ENCODE results near the gene LZTR1.

GRCh38 chr22:20977019-20977418 is 5.1 kb upstream of the LZTR1 start:
- TF ChIP-seq MAX (IDR thresholded peaks at IDR 0.05): no peak
- TF ChIP-seq TCF12 (IDR thresholded peaks at IDR 0.05; ENCODE audit: low read depth): no peak
